HK-2 (cell line): Measurements from ENCODE around the gene NBPF6.
"Not testable (repeated sequence)": the region's sequence is repeated elsewhere in the genome, so short reads cannot be mapped to it uniquely, and the experiment has no call there.

Source experiments
- DNase-seq: peaks from one replicate; pipeline ENCODE4 v3.0.0-alpha.2; 2018; ENCODE audit not compliant: unreplicated experiment

NBPF6 gene, protein sequence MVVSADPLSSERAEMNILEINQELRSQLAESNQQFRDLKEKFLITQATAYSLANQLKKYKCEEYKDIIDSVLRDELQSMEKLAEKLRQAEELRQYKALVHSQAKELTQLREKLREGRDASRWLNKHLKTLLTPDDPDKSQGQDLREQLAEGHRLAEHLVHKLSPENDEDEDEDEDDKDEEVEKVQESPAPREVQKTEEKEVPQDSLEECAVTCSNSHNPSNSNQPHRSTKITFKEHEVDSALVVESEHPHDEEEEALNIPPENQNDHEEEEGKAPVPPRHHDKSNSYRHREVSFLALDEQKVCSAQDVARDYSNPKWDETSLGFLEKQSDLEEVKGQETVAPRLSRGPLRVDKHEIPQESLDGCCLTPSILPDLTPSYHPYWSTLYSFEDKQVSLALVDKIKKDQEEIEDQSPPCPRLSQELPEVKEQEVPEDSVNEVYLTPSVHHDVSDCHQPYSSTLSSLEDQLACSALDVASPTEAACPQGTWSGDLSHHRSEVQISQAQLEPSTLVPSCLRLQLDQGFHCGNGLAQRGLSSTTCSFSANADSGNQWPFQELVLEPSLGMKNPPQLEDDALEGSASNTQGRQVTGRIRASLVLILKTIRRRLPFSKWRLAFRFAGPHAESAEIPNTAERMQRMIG

DNA sequence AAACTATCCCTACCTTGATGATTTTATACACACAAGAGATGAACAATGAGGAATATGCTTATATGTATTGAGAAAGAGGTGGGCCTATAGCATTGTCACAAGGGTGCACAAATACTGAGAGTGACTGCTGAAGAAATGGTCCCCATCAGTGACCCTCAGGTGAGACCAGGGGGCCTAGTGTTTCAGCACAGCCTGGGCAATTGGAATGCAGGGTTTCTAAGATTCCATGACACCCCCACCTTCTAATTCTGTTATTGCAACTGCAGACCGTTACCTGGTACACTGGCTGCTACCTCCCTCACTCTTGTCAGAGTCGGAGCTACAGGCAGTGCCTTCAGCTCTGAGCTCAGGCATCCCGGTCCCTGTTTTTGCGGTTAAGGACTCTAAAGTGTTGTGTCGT lies at the start of gene NBPF6:
Gene NBPF6, plus strand, starts transcription at position 301 of the 400 bp plus-strand sequence. CDS start 259 bp downstream, outside the sequence.
- not testable (repeated sequence) for DNase-seq

DNA sequence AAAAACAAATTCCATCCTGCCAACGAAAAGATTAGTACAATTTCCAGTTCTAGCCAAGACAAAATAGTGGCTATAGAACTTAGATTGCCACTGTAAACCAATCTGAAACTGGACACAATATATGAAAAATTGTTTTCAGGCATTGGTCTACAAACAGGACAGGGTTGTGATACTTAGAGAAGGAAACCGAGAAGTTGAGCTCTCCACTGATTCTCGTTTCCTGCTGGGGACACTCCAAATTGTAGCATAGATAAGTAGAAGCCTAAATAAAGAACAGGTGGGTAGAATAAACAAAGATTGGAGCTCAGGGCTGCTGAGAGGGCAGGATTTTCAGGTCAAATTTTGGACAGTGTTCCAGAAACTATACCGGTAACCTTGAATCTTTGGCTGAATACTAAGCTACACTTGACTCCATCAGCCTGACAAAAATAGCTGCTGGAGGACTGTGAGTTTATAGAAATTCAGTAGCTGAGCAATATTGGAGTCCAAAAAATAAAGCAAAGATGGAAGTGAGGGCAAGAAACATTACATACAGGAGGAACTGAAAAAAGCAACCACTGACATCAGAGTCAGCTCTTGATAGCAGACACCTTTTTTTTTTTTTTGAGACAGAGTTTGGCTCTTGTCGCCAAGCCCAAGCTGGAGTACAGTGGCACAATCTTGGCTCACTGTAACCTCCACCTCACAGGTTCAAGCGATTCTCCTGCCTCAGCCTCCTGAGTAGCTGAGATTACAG lies 38.9 kb upstream of the NBPF6 start:
- not testable (repeated sequence) for DNase-seq

DNA sequence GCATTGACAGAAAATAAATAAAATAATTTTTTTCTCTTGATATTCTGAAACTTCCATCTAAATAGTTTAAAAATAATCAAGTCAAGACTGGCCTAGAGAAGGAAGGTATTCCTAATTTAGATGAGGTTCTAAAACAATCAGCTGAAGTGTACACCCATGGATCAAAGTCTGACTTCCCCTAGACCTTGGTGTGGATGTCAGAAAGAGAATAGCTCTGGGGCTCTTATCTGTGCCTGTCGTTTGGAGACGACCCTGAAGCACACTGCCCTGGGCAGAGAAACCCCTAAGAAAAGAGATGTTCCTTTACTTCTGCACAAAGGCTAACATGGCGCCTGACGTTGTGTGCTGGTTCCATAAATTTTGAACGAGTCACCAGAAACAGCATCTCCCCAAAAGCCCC lies 30.0 kb upstream of the NBPF6 start:
- DNase-seq, result not testable (repeated sequence)

DNA sequence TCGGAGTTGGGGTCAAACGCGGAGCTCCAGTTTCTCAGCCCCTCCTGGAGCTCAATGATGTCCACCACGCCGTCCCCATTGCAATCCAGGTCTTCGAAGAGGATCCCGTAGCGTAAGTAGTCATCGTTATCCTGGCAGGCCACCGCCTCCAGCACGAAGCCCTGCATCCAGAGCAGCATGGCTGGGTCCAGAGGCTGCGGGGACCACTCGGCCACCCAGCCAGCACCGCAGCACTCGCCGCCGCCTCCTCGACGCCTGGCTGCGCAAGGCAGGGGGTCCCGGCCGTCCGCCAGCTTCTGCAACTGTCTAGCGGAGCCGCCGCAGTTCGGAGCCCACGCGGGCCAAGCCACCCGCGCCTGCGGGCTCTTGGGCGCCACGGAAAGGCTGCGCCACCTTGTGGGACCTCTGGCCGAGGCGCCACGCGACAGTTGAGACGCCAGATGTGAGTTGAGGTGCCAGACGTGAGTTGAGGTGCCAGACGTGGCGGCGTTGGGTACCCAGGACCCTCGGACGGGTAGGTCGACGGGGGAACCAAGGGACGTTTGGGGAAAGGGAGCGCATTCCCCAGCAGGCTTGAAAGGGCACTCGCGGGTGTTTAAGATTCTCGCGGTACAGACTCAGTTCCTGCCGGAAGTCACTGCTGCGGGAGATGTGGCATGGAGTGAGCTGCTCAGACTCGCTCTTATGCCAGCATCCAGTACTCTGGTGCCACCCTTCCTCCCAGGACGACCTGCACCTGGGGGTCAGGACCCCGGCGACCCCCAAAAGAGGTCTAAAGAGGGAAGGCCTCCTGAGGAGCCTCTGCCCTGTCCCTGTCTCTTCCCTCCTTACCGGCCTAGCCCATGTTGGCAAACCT lies 28.9 kb upstream of the NBPF6 start:
- not testable (repeated sequence) for DNase-seq

DNA sequence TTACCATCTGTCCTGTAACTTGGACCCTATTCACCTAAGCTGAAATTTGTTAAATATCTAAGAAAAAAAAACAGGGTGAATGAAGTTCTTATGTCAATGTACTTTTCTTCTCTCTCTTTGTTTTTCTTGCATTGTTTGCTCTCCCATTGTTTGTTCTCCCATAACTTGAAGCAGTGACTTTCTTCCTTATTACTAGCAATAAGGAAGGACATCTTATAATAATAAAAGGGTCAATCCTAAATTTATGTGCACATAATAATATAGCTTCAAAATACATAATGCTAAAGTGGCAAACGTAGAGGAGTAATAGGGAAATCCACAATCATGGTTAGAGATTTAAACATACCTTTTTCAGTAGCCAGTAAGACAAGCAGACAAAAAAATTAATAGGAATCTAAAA lies 23.3 kb upstream of the NBPF6 start:
- not testable (repeated sequence) for DNase-seq

DNA sequence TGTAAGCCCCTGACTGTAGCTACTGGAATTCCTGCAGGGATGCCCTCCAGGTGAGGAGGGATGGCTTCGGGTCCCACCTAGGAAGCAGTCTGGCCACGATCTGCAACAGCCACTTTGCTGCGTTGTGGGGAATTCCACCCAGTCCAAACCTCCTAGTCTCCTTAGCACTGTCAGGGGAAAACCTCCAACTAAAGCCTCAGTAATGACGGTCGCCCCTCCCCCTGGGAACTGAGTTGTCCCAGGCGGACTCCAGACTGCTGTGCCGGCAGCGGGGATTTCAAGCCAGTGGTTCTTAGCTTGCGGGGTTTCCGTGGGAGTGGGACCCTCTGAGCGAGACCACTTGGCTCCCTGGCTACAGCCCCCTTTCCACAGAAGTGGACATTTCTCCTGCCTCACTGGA lies 18.1 kb upstream of the NBPF6 start:
- DNase-seq, result not testable (repeated sequence)

DNA sequence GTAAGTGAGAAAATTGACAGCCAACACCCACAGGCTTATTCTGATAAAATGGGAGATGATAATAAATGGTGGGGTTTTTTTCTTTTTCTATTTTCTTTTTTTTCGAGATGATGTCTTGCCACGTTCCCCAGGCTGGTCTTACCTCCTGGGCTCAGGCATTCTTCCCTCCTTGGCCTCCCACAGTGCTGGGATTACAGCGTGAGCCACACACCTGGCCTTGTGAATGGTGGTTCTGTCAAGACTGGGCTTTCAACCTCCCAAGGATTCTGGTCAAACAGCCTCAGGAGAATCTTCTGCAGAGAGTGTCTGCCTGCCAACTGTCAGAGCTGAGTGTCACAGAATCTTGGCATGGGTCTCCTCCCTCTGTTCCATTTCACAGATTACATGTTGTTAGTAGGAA lies 16.7 kb upstream of the NBPF6 start:
- not testable (repeated sequence) for DNase-seq

DNA sequence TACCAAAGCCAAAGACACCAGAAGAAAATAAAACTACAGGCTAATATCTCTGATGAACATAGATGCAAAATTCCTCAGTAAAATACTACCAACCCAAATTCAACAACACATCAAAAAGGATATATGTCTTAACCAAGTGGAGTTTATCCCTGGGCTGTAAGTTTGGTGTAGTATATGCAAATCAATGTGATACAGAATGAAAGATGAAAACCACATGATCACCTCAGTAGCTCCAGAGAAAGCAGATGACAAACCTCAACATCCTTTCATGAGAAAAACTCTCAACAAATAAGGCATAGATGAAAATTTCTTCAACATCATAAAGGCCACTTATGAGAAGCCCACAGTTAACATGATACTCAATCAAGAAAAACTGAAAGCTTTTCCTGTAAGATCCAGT lies 11.6 kb upstream of the NBPF6 start:
- DNase-seq, result not testable (repeated sequence)

DNA sequence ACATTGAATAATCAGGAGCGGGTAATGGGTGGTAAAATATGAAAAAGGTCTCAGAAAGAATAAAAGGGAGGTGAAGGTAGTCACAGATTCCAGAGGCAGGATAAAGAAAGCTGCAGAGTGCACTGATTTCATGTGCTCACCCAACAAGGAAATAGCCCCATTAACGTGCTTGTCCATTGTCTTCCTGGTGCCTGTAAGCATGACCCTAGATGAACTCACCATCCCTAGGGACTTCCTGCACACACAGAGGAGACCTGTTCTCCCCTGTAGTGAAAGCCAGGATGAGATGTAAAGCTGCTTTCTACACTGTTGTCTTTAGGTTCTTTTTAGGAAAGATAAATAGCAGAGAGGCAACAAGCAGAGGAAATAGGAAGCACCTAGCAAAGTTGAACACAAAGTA lies 4.4 kb downstream of the NBPF6 start:
- DNase-seq, result not testable (repeated sequence)

DNA sequence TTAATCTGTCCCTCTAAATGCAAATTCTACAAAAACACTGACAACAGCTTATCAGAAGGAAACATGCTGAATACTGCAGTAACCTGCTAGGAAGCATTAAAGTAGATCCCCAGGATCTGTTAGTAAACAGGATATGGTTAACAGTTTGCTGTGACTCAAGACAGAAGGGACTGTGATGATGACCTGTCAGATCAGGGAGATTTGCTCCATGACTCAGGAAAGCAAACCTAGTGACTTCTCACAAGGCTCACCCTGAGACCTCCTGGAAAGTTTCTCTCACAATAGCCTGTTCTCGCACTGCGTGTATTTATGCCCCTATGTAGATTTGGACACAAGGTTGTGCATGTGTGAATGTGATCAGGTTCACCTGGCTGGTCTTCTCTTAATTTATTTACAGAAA lies 8.5 kb downstream of the NBPF6 start:
- DNase-seq, result not testable (repeated sequence)

DNA sequence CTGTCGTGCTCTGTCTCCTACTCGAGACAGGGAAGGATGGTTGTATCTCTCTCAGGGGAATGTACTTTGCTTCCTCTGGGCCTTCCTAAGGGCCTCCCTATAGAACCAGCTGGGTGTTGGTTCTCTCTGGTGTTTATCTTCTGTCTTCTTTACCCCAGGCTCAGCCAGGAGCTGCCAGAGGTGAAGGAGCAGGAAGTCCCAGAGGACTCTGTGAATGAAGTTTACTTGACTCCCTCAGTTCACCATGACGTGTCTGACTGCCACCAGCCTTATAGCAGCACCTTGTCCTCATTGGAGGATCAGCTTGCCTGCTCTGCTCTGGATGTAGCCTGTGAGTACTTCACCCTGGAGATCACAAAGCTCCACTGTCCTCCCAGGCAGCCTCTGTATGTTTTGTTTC lies 11.6 kb downstream of the NBPF6 start:
- DNase-seq, result not testable (repeated sequence)

DNA sequence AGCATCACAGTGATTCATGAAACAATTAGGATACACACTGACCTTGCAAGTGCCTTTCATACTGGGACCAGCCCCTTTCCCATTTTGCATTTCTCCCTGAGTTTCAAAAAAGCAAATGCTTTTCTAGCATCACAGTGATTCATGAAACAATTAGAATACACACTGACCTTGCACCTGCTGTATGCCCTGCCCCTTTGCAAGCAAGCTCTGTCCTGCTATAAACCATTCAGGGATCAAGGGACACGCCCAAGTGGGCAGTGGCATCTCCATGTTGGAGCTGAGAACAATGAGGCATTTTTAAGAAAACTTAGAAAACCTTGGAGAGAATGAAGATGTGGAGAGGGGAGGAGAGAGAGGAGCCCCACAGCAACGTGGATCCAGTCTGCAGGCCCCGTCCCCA lies 13.8 kb downstream of the NBPF6 start:
- not testable (repeated sequence) for DNase-seq

DNA sequence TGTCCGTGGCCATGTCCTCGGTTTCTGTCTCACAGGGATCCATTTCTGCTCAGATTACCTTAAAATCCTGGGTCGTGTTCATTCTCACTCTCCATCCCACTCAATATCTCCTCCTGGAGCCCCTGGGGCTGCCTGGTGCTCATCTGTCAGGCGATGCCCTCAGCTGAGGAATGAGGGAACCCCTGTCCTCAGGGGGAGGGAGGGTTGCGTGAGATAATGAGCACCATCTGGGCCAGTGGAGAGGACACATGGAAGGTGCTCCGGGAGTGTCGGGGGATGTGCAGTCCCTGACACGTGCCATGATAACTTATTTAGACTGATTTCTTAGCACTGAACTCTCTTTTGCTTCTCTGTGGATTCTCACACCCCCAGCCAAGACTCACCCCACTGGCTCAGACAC lies 16.0 kb downstream of the NBPF6 start:
- DNase-seq, result not testable (repeated sequence)

DNA sequence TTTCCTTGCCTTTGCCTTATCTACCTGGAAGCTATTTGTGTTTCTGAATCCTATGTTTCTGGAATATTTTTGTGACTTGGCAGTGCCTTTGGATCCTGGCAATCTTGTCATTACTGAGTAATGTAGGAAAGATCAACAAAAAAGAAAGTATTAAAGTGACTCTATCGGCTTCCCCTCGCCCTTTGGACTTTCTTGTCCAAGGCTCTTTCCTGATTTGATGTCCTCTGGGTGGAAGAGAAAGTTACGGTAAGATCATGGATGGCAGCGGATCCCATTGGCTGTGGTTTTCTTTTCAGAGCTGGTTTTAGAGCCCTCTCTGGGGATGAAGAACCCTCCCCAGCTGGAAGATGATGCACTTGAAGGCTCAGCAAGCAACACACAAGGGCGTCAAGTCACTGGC lies 17.0 kb downstream of the NBPF6 start:
- not testable (repeated sequence) for DNase-seq

DNA sequence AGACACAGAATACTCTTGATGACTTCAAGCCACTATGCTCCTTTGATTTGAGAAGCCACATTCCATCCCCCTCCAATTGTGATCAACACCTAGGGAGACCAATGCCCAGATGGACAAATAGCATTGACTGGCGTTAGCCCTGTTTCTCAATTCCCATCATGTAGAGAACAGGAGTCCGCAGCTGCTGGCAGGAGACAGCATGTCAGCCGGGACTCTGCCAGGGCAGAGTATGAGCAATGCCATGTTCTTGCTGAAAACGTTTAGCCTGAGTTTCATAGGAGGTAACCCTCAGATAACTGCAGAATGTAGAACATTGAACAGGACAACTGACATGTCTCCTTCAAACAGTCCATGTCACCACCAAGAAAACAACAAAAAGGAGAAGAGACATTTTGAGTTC lies 20.6 kb downstream of the NBPF6 start:
- not testable (repeated sequence) for DNase-seq

DNA sequence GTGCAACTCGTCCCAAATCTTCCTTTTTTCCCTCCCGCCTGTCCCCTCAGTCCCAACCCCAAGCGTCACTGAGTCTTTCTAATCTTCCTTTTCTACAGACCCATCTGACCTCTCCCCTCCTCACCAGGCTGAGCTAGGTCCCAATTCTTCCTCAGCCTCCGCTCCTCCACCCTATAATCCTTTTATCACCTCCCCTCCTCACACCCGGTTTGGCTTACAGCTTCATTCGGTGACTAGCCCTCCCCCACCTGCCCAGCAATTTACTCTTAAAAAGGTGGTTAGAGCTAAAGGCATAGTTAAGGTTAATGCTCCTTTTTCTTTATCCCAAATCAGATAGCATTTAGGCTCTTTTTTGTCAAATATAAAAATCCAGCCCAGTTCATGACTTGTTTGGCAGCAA lies 24.4 kb downstream of the NBPF6 start:
- not testable (repeated sequence) for DNase-seq

DNA sequence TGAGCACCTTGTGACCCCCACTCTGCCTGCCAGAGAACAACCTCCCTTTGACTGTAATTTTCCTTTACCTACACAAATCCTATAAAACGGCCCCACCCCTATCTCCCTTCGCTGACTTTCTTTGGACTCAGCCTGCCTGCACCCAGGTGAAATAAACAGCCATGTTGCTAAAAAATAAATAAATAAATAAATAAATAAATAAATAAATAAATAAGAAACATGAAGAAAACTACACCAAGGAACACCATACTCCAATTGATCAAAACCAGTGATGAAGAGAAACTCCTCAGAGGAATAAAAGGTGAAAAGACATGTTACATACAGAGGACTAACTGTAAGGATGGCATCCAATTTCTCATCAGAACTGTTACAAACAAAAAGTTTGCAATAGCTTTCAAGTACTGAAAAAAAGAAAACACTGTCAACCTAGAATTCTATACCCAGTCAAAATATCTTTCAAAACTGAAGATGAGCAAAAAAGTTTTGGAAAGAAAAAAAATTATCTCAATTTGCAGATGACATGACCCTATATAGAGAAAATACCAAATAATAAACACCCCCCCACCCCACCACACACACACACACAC lies 28.4 kb downstream of the NBPF6 start:
- no peak for DNase-seq

DNA sequence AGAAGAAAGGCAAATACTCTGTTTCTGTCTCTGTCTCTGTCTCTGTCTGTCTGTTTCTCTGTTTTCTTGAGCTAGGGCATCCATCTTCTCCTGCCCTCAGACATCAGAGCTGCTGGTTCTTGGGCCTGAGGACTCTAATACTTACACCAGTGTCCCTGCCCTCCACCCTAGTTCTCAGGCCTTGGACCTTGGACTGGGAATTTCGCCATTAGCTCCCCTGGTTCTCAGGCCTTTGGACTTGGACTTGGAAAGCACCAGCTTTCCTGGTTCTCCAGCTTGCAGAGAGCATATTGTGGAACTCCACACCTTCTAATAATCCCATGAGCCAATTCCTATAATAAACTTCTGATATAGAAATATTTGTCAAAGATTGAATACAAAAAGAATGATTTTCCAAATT lies 32.6 kb downstream of the NBPF6 start:
- DNase-seq, result no peak

DNA sequence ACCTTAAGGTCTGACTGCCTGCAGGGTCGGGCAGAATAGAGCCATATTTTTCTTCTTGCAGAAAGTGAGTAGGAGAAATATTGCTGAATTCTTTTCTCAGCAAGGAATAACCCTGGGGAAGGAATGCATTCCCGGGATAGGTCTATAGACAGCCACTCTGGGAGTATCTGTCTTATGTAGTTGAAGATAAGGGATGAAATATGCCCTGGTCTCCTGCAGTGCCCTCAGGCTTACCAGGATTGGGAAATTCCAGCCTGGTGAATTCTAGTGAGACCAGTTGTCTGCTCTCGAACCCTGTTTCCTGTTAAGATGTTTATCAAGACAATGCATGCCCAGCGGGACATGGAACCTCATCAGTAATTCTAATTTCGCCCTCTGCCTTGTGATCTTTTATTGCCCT lies 35.8 kb downstream of the NBPF6 start:
- DNase-seq, result not testable (repeated sequence)

DNA sequence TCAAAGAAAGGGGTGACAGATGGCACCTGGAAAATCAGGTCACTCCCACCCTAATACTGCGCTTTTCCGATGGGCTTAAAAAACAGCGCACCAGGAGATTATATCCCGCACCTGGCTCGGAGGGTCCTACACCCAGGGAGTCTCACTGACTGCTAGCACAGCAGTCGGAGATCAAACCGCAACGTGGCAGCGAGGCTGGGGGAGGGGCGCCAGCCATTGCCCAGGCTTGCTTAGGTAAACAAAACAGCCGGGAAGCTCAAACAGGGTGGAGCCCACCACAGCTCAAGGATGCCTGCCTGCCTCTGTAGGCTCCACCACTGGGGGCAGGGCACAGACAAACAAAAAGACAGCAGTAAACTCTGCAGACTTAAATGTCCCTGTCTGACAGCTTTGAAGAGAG lies 36.6 kb downstream of the NBPF6 start:
- not testable (repeated sequence) for DNase-seq

DNA sequence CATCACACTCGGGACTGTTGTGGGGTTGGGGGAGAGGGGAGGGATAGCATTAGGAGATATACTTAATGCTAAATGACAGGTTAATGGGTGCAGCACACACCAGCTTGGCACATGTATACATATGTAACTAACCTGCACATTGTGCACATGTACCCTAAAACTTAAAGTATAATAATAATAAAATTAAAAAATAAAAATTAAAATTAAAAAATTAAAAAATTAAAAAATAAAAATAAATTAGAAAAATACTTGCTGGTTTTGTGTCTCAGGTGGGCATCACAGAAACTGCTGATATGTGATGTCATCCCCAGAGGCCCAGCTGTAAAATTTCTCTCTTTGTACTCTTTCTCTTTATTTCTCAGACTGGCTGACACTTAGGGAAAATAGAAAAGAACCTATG lies 44.9 kb downstream of the NBPF6 start:
- not testable (repeated sequence) for DNase-seq
